Kidney (tissue), 14 donors: ENCODE data around the gene R3HCC1L. TPM values are rescaled to one million over a fixed set of nuclear protein-coding genes. Genes with fewer than 3 reads are reported as not detected.

Source experiments
- DNase-seq, 5 donors: peaks; one replicate each; pipeline ENCODE4 v3.0.0-alpha.2; 2013 to 2020
- FAIRE-seq: peaks from 2 replicates; lab custom pipeline; 2012; peaks lifted over from hg19 to GRCh38; lab: Jason Lieb, UNC
- H3K27ac ChIP-seq, 2 donors: one replicate each; pipeline ENCODE4 v1.7.0; 2013; ENCODE audit warnings: low read depth in 2 of 2, low read length in 2 of 2, inconsistent platforms in 1 of 2
- H3K27me3 ChIP-seq: one replicate; pipeline ENCODE4 v1.7.1; 2013; ENCODE audit warnings: low read length, inconsistent platforms; ENCODE audit not compliant: control insufficient read depth, insufficient read depth
- H3K36me3 ChIP-seq, 3 donors: one replicate each; pipeline versions ENCODE4 v1.7.0 to v1.7.1; 2013; ENCODE audit warnings: low read length in 3 of 3, control low read depth in 1 of 3, inconsistent platforms in 1 of 3; ENCODE audit not compliant: insufficient read depth in 3 of 3, control insufficient read depth in 2 of 3
- H3K4me1 ChIP-seq, 3 donors: one replicate each; pipeline versions ENCODE4 v1.7.0 to v1.7.1; 2013; ENCODE audit warnings: low read length in 3 of 3, inconsistent platforms in 1 of 3, low read depth in 1 of 3; ENCODE audit not compliant: control insufficient read depth in 2 of 3, insufficient read depth in 2 of 3
- H3K4me3 ChIP-seq, 3 donors: one replicate each; pipeline versions ENCODE4 v1.7.0 to v1.8.1; 2013; ENCODE audit warnings: low read length in 3 of 3, control low read depth in 1 of 3, inconsistent platforms in 1 of 3
- H3K9ac ChIP-seq, 3 donors: one replicate each; pipeline versions ENCODE4 v1.7.0 to v1.7.1; 2013; ENCODE audit warnings: low read length in 3 of 3, control low read depth in 1 of 3, inconsistent platforms in 1 of 3
- H3K9me3 ChIP-seq, 3 donors: one replicate each; pipeline versions ENCODE4 v1.7.0 to v1.7.1; 2013; ENCODE audit warnings: low read length in 3 of 3, control low read depth in 1 of 3, inconsistent platforms in 1 of 3; ENCODE audit not compliant: control insufficient read depth in 2 of 3, insufficient read depth in 1 of 3
- CTCF ChIP-seq: IDR thresholded peaks from 3 replicates; pipeline ENCODE4 v1.5.1; 2012; ENCODE audit warnings: mild to moderate bottlenecking, moderate library complexity, borderline replicate concordance; ENCODE audit not compliant: insufficient read depth; ENCODE audit errors: extremely low read depth
- intact Hi-C: fragments of 100-400 bp; cut with DNase I; formaldehyde crosslinking; loops from one replicate; pipeline ENCODE4 v1.11.1; 2022
- polyA plus RNA-seq: library from polyadenylated mRNA; stranded (reverse); fragments of 350-450 nt; fragmentation: Illumina TruSeq; extraction: RNeasy Lipid Tissue Mini Kit (QIAGEN cat#74804); gene quantifications from one replicate; pipeline ENCODE4 v1.2.3, GENCODE V29; 2014; ENCODE audit warnings: low read depth, low replicate concordance; ENCODE audit not compliant: insufficient read depth
- total RNA-seq: library from RNA; stranded (reverse); fragmentation: NEBNext Ultra II Directional; extraction: Animal tissue kit (Norgen Biotek cat#: 25700); gene quantifications from one replicate; pipeline ENCODE4 v1.2.1, GENCODE V29; 2021
- donor health status: control.
- donor health status: control.
- donor health status: control.
- donor health status: control.
- donor health status: control.
- donor health status: DM: yes; HTN: yes; CAD: no.
- donor health status: Normal renal cell carcinoma (clear cell type).

Gene R3HCC1L
- total and polyA plus RNA-seq, 2 donors from 2014 or later = 9.7 to 17.0 TPM

GRCh38 chr10:98246911-98247805 lies 112.7 kb downstream of the R3HCC1L start:
- H3K36me3 ChIP-seq = peaks cover 6 to 30% (median 23%) of the 10 kb centered on the region in 3 donors
- no peak for FAIRE-seq
- DNase-seq = peak; percentile 81 to 95 (median 88)
- intact Hi-C loops = no loop called here
- peaks cover 4 to 15% (median 9%) of the 10 kb centered on the region in 3 donors for H3K4me1 ChIP-seq
- peak overlapping the region; percentile 29 to 30 for H3K27ac ChIP-seq
- no peak for TF ChIP-seq CTCF
- H3K4me3 ChIP-seq = no peak overlapping the region
- H3K9ac ChIP-seq = no peak overlapping the region
- no peaks in the 10 kb centered on the region for H3K9me3 ChIP-seq
- no peaks in the 10 kb centered on the region for H3K27me3 ChIP-seq

GRCh38 chr10:98248018-98248417 lies 113.6 kb downstream of the R3HCC1L start:
- H3K4me3 ChIP-seq = no peak overlapping the region
- no peaks in the 10 kb centered on the region for H3K27me3 ChIP-seq
- peaks cover 6 to 30% (median 23%) of the 10 kb centered on the region in 3 donors for H3K36me3 ChIP-seq
- intact Hi-C loops = no loop called here
- DNase-seq (no peak), FAIRE-seq (no peak)
- H3K27ac ChIP-seq = no peak overlapping the region
- H3K9ac ChIP-seq = no peak overlapping the region
- no peak for TF ChIP-seq CTCF
- peaks cover 4 to 15% (median 9%) of the 10 kb centered on the region in 3 donors for H3K4me1 ChIP-seq
- no peaks in the 10 kb centered on the region for H3K9me3 ChIP-seq

GRCh38 chr10:98249134-98249533 lies 114.7 kb downstream of the R3HCC1L start:
- Histone ChIP-seq H3K4me3 (no peak overlapping the region), H3K4me1 (peaks cover 4 to 15% (median 9%) of the 10 kb centered on the region in 3 donors), H3K9ac (no peak overlapping the region), H3K36me3 (peaks cover 6 to 30% (median 20%) of the 10 kb centered on the region in 3 donors), H3K27ac (no peak overlapping the region), H3K27me3 (no peaks in the 10 kb centered on the region), H3K9me3 (no peaks in the 10 kb centered on the region)
- intact Hi-C loops = no loop called here
- no peak for DNase-seq
- no peak for TF ChIP-seq CTCF
- FAIRE-seq = no peak
